ENCODE measurements around the gene ALPK1. TPM values are rescaled to one million over a fixed set of nuclear protein-coding genes. Genes with fewer than 3 reads are reported as not detected.

The ALPK1 gene
- total RNA-seq, 1 donor from 2014 or later = 13.7 TPM

DNA sequence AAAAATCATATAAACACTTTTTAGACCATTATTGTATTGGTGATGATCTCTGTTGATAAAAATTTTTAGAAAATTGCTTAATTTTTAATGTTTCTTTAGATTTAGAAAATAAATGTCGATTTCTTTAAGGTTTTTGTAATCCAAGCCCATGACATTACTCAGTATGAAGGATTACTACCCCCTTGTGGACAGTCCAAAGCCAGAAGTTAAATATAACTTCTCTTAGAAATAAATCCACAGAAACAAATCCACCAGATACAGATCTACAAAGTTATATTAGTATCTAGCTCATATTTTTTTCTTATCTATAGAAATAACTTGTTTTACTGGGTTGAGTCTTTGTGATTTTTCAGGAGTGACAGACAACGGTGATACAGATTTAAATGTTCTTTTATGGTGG is 30.3 kb upstream of the ALPK1 start:
- no peaks in the 10 kb centered on the region for H3K27me3 ChIP-seq (ENCODE audit: control insufficient read depth, insufficient read depth, low read length)
- TF ChIP-seq, protein P1, sequence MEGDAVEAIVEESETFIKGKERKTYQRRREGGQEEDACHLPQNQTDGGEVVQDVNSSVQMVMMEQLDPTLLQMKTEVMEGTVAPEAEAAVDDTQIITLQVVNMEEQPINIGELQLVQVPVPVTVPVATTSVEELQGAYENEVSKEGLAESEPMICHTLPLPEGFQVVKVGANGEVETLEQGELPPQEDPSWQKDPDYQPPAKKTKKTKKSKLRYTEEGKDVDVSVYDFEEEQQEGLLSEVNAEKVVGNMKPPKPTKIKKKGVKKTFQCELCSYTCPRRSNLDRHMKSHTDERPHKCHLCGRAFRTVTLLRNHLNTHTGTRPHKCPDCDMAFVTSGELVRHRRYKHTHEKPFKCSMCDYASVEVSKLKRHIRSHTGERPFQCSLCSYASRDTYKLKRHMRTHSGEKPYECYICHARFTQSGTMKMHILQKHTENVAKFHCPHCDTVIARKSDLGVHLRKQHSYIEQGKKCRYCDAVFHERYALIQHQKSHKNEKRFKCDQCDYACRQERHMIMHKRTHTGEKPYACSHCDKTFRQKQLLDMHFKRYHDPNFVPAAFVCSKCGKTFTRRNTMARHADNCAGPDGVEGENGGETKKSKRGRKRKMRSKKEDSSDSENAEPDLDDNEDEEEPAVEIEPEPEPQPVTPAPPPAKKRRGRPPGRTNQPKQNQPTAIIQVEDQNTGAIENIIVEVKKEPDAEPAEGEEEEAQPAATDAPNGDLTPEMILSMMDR (IDR thresholded peaks at IDR 0.05; ENCODE audit: insufficient read depth, low read length, severe bottlenecking) = no peak
- no peak overlapping the region for H3K4me3 ChIP-seq (ENCODE audit: low read depth, low read length)
- H3K36me3 ChIP-seq (ENCODE audit: control insufficient read depth, insufficient read depth, low read length) = peaks cover 1% of the 10 kb centered on the region
- FAIRE-seq = no peak
- DNase-seq (ENCODE audit: low read depth) = no peak

DNA sequence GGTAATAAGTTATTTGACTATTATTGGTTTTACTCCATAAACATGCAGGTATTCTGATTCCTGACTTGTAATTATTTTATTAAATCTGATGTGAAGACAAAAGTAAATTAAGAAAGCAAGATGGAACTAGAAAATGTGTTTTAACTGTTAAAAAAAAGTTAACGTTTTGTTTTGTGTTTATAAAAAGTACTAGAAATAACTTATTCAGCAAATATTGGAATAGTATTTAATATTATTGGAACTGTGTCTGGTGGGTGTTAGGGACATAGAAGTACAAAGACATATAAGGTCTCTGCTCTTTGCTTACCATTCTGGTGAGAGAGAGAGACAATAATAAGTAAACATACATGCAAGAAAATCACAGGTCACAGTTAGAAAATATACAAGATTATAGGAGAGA is 27.1 kb upstream of the ALPK1 start:
- Histone ChIP-seq H3K27me3 (ENCODE audit: control insufficient read depth, insufficient read depth, low read length) (no peaks in the 10 kb centered on the region), H3K4me3 (ENCODE audit: low read depth, low read length) (no peak overlapping the region), H3K36me3 (ENCODE audit: control insufficient read depth, insufficient read depth, low read length) (no peaks in the 10 kb centered on the region)
- FAIRE-seq (no peak), DNase-seq (ENCODE audit: low read depth) (no peak)
- TF ChIP-seq, protein P1 (IDR thresholded peaks at IDR 0.05; ENCODE audit: insufficient read depth, low read length, severe bottlenecking) = no peak

DNA sequence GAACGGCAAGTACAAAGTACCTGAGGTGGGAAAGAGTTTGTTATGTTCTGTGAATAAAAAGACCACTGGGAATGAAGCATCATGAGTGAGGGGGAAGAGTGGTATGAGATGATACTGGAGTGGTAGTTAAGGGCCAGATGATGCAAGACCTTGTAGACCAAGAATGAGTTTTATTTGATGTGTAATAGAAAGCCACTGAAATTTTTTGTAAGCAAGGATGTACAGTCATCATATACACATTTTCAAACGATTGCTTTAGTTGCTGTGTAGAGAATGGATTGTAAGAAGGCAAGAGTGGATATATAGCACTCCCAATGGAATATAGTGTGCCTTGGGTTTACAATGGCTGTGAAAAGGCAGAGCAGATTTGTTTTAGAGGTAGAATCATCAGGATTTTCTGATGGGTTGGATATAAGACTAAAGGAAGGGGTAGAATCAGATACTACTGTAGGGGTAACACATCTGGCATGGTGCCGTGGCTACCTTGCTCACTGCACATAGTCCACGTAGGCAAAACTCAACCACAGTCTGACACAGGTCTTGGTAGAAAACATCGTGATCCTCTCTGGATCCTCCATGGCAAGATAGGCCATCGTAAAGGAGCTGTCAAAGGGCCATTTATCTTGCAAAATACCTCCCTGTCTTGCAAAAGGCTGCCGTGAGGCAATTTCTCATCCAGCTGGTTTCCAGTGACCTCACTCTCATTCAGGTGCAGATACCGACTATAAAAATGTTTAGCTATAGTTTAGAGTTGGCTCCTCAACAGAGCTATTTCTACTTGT is 26.3 kb upstream of the ALPK1 start:
- Histone ChIP-seq H3K27me3 (ENCODE audit: control insufficient read depth, insufficient read depth, low read length) (no peaks in the 10 kb centered on the region), H3K4me3 (ENCODE audit: low read depth, low read length) (no peak overlapping the region), H3K36me3 (ENCODE audit: control insufficient read depth, insufficient read depth, low read length) (no peaks in the 10 kb centered on the region)
- FAIRE-seq = no peak
- peak; percentile 78 for DNase-seq (ENCODE audit: low read depth)
- TF ChIP-seq, protein P1 (IDR thresholded peaks at IDR 0.05; ENCODE audit: insufficient read depth, low read length, severe bottlenecking) = no peak

DNA sequence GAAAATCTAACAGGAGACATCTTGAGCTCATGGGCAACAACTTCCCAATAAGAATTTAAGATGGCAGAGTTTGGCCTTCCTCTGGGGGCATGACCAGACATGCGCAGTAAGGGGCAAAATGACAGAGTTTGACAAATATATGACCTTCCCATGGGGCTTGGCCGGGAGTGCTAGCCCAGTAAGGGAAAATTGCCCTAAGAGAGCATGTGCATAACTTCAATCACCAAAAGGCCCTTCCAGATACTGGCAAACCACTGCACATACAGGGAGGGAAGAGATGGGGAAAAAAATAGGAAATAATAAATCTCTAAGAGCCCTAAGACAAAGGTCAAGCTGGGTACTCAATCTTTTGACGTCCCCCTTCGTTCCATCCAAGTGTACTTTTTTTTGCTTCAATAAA is 24.9 kb upstream of the ALPK1 start:
- Histone ChIP-seq H3K27me3 (ENCODE audit: control insufficient read depth, insufficient read depth, low read length) (no peaks in the 10 kb centered on the region), H3K4me3 (ENCODE audit: low read depth, low read length) (no peak overlapping the region), H3K36me3 (ENCODE audit: control insufficient read depth, insufficient read depth, low read length) (no peaks in the 10 kb centered on the region)
- FAIRE-seq (no peak), DNase-seq (ENCODE audit: low read depth) (no peak)
- TF ChIP-seq, protein P1 (IDR thresholded peaks at IDR 0.05; ENCODE audit: insufficient read depth, low read length, severe bottlenecking) = no peak

DNA sequence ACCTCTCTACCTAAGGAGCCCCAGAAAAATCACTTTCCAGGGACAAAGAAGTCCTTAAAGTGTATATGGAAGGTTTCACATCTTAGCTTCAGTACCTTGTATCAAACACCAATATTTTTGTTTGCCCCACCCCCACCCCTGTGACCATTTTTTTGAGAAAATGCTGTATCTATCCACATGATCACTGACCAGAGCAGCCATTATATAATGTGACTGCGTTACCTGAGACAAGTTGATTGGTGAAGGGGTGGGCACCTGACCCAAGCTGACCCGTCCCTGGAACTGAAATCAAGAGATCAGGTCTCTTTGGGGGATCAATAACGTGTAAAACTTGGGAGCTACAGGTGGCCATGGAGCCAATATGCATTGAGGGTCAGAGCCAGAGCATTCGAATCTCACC is 22.2 kb upstream of the ALPK1 start:
- no peak overlapping the region for H3K4me3 ChIP-seq (ENCODE audit: low read depth, low read length)
- no peaks in the 10 kb centered on the region for H3K36me3 ChIP-seq (ENCODE audit: control insufficient read depth, insufficient read depth, low read length)
- FAIRE-seq (no peak), DNase-seq (ENCODE audit: low read depth) (no peak)
- H3K27me3 ChIP-seq (ENCODE audit: control insufficient read depth, insufficient read depth, low read length) = no peaks in the 10 kb centered on the region
- TF ChIP-seq, protein P1 (IDR thresholded peaks at IDR 0.05; ENCODE audit: insufficient read depth, low read length, severe bottlenecking) = no peak

DNA sequence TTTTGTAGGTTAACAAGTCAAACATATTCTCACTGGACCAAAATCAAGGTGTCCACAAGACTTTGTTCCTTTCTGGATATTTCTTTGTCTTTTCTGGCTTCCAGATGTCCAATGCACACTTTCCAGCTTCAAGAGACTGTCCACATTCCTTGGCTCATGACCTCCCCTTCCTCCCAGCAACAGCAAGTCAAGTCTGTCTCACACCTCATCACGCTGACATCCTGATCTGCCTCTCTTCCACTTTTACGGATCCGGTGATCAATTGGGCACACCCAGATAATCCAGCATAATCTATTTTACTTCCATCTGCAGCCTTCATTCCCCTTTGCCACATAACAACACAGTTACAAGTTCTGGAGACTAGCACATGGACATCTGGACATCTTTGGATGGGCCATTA is 21.1 kb upstream of the ALPK1 start:
- FAIRE-seq = no peak
- Histone ChIP-seq H3K27me3 (ENCODE audit: control insufficient read depth, insufficient read depth, low read length) (no peaks in the 10 kb centered on the region), H3K36me3 (ENCODE audit: control insufficient read depth, insufficient read depth, low read length) (no peaks in the 10 kb centered on the region), H3K4me3 (ENCODE audit: low read depth, low read length) (no peak overlapping the region)
- TF ChIP-seq, protein P1 (IDR thresholded peaks at IDR 0.05; ENCODE audit: insufficient read depth, low read length, severe bottlenecking) = no peak
- no peak for DNase-seq (ENCODE audit: low read depth)
